WTC11 (cell line): Measurements from ENCODE around the gene ELMO3. TPM values are rescaled to one million over a fixed set of nuclear protein-coding genes. Genes with fewer than 3 reads are reported as not detected.
A peak's percentile ranks its signal among the peaks of the same experiment; 100 is the strongest.

Experiments
- ATAC-seq: fragments of 200-7000 bp; cut with Tn5 transposase; 2 replicates; pipeline ENCODE4 v1.10.0; 2021; ENCODE audit warnings: mild to moderate bottlenecking, moderate library complexity
- CTCF ChIA-PET: fragments of 300-600 bp; sonication (Branson Sonifier 250); formaldehyde crosslinking; loops from one replicate; lab custom pipeline; 2021; ENCODE audit warnings: antibody characterized with exemption; lab: Charles Lee
- POLR2A ChIA-PET: fragments of 350-600 bp; sonication (Branson Sonifier 250); formaldehyde crosslinking; loops from one replicate; lab custom pipeline; 2021; ENCODE audit warnings: antibody characterized with exemption; lab: Charles Lee
- DNase-seq: peaks from one replicate; pipeline ENCODE4 v3.0.0; 2021; ENCODE audit warnings: low spot score
- H3K27ac Mint-ChIP-seq: 2 replicates; pipeline ENCODE4 v1.8.0; 2021; ENCODE audit warnings: mixed read lengths
- H3K27me3 Mint-ChIP-seq: 2 replicates; pipeline ENCODE4 v1.8.0; 2021; ENCODE audit warnings: low read depth, mild to moderate bottlenecking, moderate library complexity, mixed read lengths
- H3K36me3 Mint-ChIP-seq: 2 replicates; pipeline ENCODE4 v1.8.0; 2021; ENCODE audit warnings: mixed read lengths
- H3K4me1 Mint-ChIP-seq: 2 replicates; pipeline ENCODE4 v1.8.0; 2022; ENCODE audit warnings: mixed read lengths
- H3K4me3 Mint-ChIP-seq: 2 replicates; pipeline ENCODE4 v1.8.0; 2021; ENCODE audit warnings: mild to moderate bottlenecking, moderate library complexity, mixed read lengths
- H3K9me3 Mint-ChIP-seq: 2 replicates; pipeline ENCODE4 v1.8.0; 2021; ENCODE audit warnings: mixed read lengths
- CREB1 ChIP-seq: sonication (generic); formaldehyde crosslinking; IDR thresholded peaks from 2 replicates; pipeline ENCODE4 v1.8.0; 2023; ENCODE audit warnings: mild to moderate bottlenecking, missing genetic modification reagents
- ELF4 ChIP-seq: sonication (generic); formaldehyde crosslinking; IDR thresholded peaks from 2 replicates; pipeline ENCODE4 v1.8.1; 2022; ENCODE audit warnings: low read depth, mild to moderate bottlenecking, moderate library complexity, missing genetic modification reagents
- EMX1 ChIP-seq: fragments of 250-450 bp; sonication (Bioruptor Pico); IDR thresholded peaks from 2 replicates; pipeline ENCODE4 v1.8.0; 2021; ENCODE audit warnings: mild to moderate bottlenecking
- FOXP1 ChIP-seq: sonication (generic); formaldehyde crosslinking; IDR thresholded peaks from 2 replicates; pipeline ENCODE4 v1.8.0; 2022; ENCODE audit warnings: missing genetic modification reagents, mild to moderate bottlenecking, moderate library complexity, borderline replicate concordance
- NR1H2 ChIP-seq: sonication (generic); formaldehyde crosslinking; IDR thresholded peaks from 2 replicates; pipeline ENCODE4 v1.9.0; 2021; ENCODE audit warnings: mild to moderate bottlenecking, moderate library complexity, missing genetic modification reagents
- OVOL2 ChIP-seq: fragments of 250-450 bp; sonication (Bioruptor Pico); IDR thresholded peaks from 2 replicates; pipeline ENCODE4 v1.9.0; 2021; ENCODE audit warnings: mild to moderate bottlenecking, borderline replicate concordance
- RELA ChIP-seq: sonication (generic); formaldehyde crosslinking; IDR thresholded peaks from 2 replicates; pipeline ENCODE4 v1.8.1; 2022; ENCODE audit warnings: missing genetic modification reagents, mild to moderate bottlenecking, borderline replicate concordance
- SP1 ChIP-seq: sonication (generic); formaldehyde crosslinking; conservative IDR thresholded peaks from 2 replicates; pipeline ENCODE4 v1.8.1; 2022; ENCODE audit warnings: missing genetic modification reagents
- ZNF232 ChIP-seq: sonication (generic); formaldehyde crosslinking; IDR thresholded peaks from 2 replicates; pipeline ENCODE4 v1.8.0; 2022; ENCODE audit warnings: mild to moderate bottlenecking, missing genetic modification reagents
- ZNF263 ChIP-seq: sonication (generic); formaldehyde crosslinking; IDR thresholded peaks from 2 replicates; pipeline ENCODE4 v1.8.1; 2022; ENCODE audit warnings: low read depth, mild to moderate bottlenecking, moderate library complexity, missing genetic modification reagents
- ZNF396 ChIP-seq: fragments of 250-450 bp; sonication (Bioruptor Pico); IDR thresholded peaks from 2 replicates; pipeline ENCODE4 v1.8.0; 2021; ENCODE audit warnings: mild to moderate bottlenecking, moderate library complexity, borderline replicate concordance
- ZNF423 ChIP-seq: fragments of 250-450 bp; sonication (Bioruptor Pico); IDR thresholded peaks from 2 replicates; pipeline ENCODE4 v2.1.2; 2022; ENCODE audit warnings: mild to moderate bottlenecking, moderate library complexity
- total RNA-seq: library from RNA; stranded (reverse); gene quantifications from 3 replicates; pipeline ENCODE4 v1.2.3, GENCODE V29; 2021
- TF ChIP-seq, protein P1 (sequence below): sonication (generic); formaldehyde crosslinking; IDR thresholded peaks from 2 replicates; pipeline ENCODE4 v1.8.0; 2022; ENCODE audit warnings: missing genetic modification reagents
- TF ChIP-seq, protein P2 (sequence below): fragments of 250-450 bp; sonication (Bioruptor Pico); IDR thresholded peaks from 2 replicates; pipeline ENCODE4 v1.9.0; 2021; ENCODE audit warnings: moderate library complexity, mild to moderate bottlenecking, inconsistent platforms, borderline replicate concordance
- TF ChIP-seq, protein P3 (sequence below): fragments of 250-450 bp; sonication (Bioruptor Pico); IDR thresholded peaks from 2 replicates; pipeline ENCODE4 v1.9.0; 2021; ENCODE audit warnings: mild to moderate bottlenecking
- TF ChIP-seq, protein P4 (sequence below): sonication (generic); formaldehyde crosslinking; IDR thresholded peaks from 2 replicates; pipeline ENCODE4 v1.8.1; 2022; ENCODE audit warnings: mild to moderate bottlenecking, moderate library complexity, missing genetic modification reagents

Gene ELMO3
- total RNA-seq, 1 experiment from 2014 or later, result 13.6 TPM

DNA sequence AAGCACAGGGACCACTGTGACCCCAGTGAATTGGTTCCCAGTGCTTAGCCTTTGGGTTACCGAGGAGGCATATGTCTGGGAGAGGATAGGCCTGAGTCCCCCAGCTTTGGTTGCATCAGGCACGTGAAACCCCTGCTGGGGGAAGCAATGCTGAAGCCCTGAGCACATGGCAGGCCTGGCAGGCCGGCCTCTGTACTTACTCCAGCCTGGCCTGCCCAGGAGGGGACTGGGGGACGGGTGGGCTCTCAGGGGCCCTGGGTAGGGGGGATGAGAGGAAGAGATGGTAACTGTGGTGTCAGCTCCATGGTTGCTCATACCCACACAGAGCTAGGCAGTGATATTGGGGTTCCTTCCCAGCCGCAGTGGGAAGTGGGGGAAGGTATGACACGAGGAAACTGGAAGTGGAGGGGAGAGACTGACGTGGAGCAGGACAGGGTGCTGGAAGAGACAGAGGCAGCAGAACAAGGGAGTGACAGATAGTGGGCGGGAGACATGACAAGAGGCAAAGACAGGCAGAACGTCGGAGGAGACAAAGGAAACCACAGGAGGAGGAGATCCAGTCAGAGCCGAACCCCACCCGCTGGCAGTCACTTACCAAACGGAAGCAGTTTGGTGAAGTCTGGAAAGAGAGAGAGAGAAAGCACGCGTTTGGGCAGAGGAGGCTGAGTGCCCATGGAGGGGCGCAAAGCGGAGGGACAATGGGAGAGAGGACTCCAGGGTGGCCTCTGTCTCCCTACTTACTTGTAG is 37.1 kb downstream of the ELMO3 start:
- Mint-ChIP-seq H3K4me1 (peaks cover 10% of the 10 kb centered on the region), H3K36me3 (peaks cover 29% of the 10 kb centered on the region), H3K9me3 (no peaks in the 10 kb centered on the region), H3K27me3 (no peaks in the 10 kb centered on the region), H3K4me3 (no peak overlapping the region), H3K27ac (peak overlapping the region; percentile 80)
- TF ChIP-seq, protein P1, sequence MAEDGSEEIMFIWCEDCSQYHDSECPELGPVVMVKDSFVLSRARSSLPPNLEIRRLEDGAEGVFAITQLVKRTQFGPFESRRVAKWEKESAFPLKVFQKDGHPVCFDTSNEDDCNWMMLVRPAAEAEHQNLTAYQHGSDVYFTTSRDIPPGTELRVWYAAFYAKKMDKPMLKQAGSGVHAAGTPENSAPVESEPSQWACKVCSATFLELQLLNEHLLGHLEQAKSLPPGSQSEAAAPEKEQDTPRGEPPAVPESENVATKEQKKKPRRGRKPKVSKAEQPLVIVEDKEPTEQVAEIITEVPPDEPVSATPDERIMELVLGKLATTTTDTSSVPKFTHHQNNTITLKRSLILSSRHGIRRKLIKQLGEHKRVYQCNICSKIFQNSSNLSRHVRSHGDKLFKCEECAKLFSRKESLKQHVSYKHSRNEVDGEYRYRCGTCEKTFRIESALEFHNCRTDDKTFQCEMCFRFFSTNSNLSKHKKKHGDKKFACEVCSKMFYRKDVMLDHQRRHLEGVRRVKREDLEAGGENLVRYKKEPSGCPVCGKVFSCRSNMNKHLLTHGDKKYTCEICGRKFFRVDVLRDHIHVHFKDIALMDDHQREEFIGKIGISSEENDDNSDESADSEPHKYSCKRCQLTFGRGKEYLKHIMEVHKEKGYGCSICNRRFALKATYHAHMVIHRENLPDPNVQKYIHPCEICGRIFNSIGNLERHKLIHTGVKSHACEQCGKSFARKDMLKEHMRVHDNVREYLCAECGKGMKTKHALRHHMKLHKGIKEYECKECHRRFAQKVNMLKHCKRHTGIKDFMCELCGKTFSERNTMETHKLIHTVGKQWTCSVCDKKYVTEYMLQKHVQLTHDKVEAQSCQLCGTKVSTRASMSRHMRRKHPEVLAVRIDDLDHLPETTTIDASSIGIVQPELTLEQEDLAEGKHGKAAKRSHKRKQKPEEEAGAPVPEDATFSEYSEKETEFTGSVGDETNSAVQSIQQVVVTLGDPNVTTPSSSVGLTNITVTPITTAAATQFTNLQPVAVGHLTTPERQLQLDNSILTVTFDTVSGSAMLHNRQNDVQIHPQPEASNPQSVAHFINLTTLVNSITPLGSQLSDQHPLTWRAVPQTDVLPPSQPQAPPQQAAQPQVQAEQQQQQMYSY (CRISPR knock-in tag), result no peak
- TF ChIP-seq, protein P2, sequence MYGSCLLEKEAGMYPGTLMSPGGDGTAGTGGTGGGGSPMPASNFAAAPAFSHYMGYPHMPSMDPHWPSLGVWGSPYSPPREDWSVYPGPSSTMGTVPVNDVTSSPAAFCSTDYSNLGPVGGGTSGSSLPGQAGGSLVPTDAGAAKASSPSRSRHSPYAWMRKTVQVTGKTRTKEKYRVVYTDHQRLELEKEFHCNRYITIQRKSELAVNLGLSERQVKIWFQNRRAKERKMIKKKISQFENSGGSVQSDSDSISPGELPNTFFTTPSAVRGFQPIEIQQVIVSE (CRISPR knock-in tag), result no peak
- TF ChIP-seq ELF4 (CRISPR knock-in tag), result no peak
- no peak for TF ChIP-seq ZNF263
- no peak for TF ChIP-seq ZNF396 (CRISPR knock-in tag)
- TF ChIP-seq ZNF423 (CRISPR knock-in tag), result no peak
- no peak for TF ChIP-seq OVOL2 (CRISPR knock-in tag)
- TF ChIP-seq RELA (CRISPR knock-in tag), result no peak
- TF ChIP-seq, protein P3, sequence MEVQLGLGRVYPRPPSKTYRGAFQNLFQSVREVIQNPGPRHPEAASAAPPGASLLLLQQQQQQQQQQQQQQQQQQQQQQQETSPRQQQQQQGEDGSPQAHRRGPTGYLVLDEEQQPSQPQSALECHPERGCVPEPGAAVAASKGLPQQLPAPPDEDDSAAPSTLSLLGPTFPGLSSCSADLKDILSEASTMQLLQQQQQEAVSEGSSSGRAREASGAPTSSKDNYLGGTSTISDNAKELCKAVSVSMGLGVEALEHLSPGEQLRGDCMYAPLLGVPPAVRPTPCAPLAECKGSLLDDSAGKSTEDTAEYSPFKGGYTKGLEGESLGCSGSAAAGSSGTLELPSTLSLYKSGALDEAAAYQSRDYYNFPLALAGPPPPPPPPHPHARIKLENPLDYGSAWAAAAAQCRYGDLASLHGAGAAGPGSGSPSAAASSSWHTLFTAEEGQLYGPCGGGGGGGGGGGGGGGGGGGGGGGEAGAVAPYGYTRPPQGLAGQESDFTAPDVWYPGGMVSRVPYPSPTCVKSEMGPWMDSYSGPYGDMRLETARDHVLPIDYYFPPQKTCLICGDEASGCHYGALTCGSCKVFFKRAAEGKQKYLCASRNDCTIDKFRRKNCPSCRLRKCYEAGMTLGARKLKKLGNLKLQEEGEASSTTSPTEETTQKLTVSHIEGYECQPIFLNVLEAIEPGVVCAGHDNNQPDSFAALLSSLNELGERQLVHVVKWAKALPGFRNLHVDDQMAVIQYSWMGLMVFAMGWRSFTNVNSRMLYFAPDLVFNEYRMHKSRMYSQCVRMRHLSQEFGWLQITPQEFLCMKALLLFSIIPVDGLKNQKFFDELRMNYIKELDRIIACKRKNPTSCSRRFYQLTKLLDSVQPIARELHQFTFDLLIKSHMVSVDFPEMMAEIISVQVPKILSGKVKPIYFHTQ, result no peak
- no peak for TF ChIP-seq EMX1 (CRISPR knock-in tag)
- no peak for TF ChIP-seq ZNF232
- ChIA-PET CTCF (interaction anchor here (0.6 to 2.4 kb wide), 14 partner anchors 9 to 275 kb away, joined by 3 to 41 read pairs (median 4); partner anchors contain the start of genes CES3, ELMO3, FHOD1 and KCTD19), POLR2A (interaction anchor here (1.4 to 3.4 kb wide), 2 partner anchors 9 to 11 kb away, joined by 25 to 26 read pairs; partner anchors contain the start of genes FHOD1 and TMEM208)
- ATAC-seq, result no peak
- DNase-seq, result no peak

DNA sequence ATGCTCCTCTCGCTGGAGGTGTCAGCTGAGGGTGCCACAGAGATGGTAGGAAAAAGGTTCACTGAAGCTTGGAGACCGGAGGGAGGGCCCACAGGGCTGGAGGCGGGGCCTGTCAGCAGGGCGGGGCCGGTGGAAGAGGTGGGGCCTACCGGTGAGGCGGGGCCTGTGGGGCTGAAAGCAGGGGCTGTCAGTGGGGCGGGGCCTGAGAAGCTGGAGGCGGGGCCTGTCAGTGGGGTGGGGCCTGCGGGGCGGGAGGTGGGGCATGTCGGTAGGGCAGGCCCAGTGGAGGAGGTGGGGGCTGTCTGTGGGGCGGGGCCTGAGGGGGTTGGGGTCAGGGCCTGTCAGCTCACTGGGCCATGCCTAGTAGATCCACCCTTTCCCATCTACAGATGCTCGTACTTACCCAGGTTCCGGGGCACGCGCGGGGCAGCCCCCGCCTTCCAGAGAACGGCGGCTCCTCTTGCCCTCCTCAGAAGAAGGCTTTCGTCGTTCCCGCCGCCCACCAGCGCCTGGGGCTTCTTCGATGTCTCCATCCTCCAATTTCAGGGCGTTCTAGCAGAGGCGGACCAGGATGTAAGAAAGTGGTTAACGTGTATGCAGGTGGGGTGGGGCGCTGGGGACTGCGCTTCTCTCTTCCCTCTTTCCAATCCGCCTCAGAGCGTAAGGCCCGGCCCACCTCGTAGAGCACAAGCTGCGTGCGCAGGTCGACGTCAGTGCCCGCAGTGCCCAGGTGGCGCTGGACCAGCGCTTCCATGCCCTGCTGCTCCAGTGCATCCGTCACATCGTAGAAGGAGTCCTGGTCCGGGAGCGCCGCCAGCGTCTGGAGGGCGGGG is 37.8 kb downstream of the ELMO3 start:
- peak; percentile 93 for ATAC-seq
- Mint-ChIP-seq H3K36me3 (peaks cover 29% of the 10 kb centered on the region), H3K27ac (peak overlapping the region; percentile 80), H3K9me3 (no peaks in the 10 kb centered on the region), H3K4me1 (peaks cover 17% of the 10 kb centered on the region), H3K4me3 (peak overlapping the region; percentile 43; the same call in 1 of the 2 replicates), H3K27me3 (no peaks in the 10 kb centered on the region)
- DNase-seq, result peak; percentile 96
- no peak for TF ChIP-seq NR1H2
- TF ChIP-seq, protein P4, sequence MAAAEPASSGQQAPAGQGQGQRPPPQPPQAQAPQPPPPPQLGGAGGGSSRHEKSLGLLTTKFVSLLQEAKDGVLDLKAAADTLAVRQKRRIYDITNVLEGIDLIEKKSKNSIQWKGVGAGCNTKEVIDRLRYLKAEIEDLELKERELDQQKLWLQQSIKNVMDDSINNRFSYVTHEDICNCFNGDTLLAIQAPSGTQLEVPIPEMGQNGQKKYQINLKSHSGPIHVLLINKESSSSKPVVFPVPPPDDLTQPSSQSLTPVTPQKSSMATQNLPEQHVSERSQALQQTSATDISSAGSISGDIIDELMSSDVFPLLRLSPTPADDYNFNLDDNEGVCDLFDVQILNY (CRISPR knock-in tag), result no peak
- 0 out of 2 replicates have a peak, but pooled peaks have one; percentile 47 for TF ChIP-seq FOXP1 (CRISPR knock-in tag)
- no peak for TF ChIP-seq CREB1 (CRISPR knock-in tag)
- peak; percentile 50; the same call in 1 of the 2 replicates for TF ChIP-seq SP1
- CTCF ChIA-PET, result interaction anchor here (0.6 to 2.4 kb wide), 14 partner anchors 9 to 276 kb away, joined by 3 to 41 read pairs (median 4); partner anchors contain the start of genes CES3, ELMO3, FHOD1 and KCTD19
- POLR2A ChIA-PET, result interaction anchor here (0.6 to 3.4 kb wide), 3 partner anchors 10 to 859 kb away, joined by 6 to 26 read pairs (median 25); partner anchors contain the start of genes FHOD1 and TMEM208
